Measurements from ENCODE around the gene GRID2IP.

DNA sequence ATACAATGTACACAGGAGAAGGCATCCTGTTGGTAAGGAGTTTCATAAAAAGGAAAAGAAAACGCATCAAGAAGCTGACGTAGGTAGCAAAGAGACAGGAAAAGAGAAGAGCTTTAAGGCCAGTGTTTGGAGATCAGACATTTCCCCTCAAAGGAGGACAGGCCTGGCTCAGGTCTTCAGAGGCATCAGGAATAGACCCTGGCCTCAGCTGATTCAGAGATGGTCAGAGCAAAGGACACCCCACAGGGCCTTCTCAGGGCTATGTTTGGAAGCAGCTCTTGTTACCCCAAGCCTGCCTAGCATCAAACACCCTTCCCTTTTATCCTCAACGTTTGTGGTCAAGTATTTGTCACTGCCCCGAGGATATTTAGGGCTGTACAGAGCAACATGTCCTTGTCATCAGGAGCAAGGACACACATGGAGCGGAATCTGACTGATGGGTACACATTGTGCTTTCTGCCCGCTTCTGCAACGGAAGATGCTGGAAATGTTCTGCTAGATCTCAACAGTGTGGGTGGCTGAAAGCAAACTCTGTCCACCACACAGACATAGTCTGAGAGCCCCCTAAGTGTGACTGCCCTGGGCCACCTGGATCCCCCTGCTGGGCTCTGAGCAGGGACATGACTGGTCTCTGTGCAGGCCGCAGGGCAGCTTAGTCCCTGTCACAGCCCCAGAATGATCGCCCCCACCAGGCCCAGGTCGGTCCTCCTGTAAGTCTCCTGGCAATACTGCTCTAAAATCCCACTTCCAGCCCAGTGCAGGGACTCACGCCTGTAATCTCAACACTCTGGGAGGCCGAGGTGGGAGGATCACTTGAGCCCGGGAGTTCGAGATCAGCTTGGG, 25.0 kb upstream of the GRID2IP start:
- no peak for TF ChIP-seq NR2C2 (CRISPR knock-in tag; IDR thresholded peaks at IDR 0.05)
- TF ChIP-seq, protein P1, sequence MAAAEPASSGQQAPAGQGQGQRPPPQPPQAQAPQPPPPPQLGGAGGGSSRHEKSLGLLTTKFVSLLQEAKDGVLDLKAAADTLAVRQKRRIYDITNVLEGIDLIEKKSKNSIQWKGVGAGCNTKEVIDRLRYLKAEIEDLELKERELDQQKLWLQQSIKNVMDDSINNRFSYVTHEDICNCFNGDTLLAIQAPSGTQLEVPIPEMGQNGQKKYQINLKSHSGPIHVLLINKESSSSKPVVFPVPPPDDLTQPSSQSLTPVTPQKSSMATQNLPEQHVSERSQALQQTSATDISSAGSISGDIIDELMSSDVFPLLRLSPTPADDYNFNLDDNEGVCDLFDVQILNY (CRISPR knock-in tag; IDR thresholded peaks at IDR 0.05) = no peak

Measured in WTC11 (cell line).